Endothelial cell (in vitro differentiated cells): Measurements from ENCODE around the gene C6orf15. TPM values are rescaled to one million over a fixed set of nuclear protein-coding genes. Genes with fewer than 3 reads are reported as not detected.

Experiments used
- DNase-seq: peaks from one replicate; pipeline ENCODE4 v3.0.0; 2021; ENCODE audit warnings: low spot score
- H3K27ac Mint-ChIP-seq: one replicate; pipeline ENCODE4 v1.8.0; 2021; ENCODE audit warnings: mixed read lengths, inconsistent platforms; ENCODE audit not compliant: unreplicated experiment
- H3K27me3 Mint-ChIP-seq: one replicate; pipeline ENCODE4 v1.8.0; 2021; ENCODE audit warnings: mild to moderate bottlenecking, moderate library complexity, mixed read lengths, inconsistent platforms; ENCODE audit not compliant: unreplicated experiment
- H3K36me3 Mint-ChIP-seq: one replicate; pipeline ENCODE4 v1.8.0; 2021; ENCODE audit warnings: mild to moderate bottlenecking, low read depth, mixed read lengths, inconsistent platforms; ENCODE audit not compliant: unreplicated experiment
- H3K4me1 Mint-ChIP-seq: one replicate; pipeline ENCODE4 v1.8.0; 2021; ENCODE audit warnings: mild to moderate bottlenecking, mixed read lengths, inconsistent platforms; ENCODE audit not compliant: unreplicated experiment
- H3K4me3 Mint-ChIP-seq: one replicate; pipeline ENCODE4 v1.8.0; 2021; ENCODE audit warnings: mild to moderate bottlenecking, mixed read lengths, inconsistent platforms; ENCODE audit not compliant: unreplicated experiment
- H3K9me3 Mint-ChIP-seq: one replicate; pipeline ENCODE4 v1.8.0; 2021; ENCODE audit warnings: mixed read lengths, inconsistent platforms; ENCODE audit not compliant: unreplicated experiment
- total RNA-seq: library from RNA; stranded (reverse); fragmentation: NEBNext Ultra II Directional; extraction: Animal tissue kit (Norgen Biotek cat#: 25700); gene quantifications from one replicate; pipeline ENCODE4 v1.2.1, GENCODE V29; 2021; ENCODE audit not compliant: unreplicated experiment
- TF ChIP-seq, protein P1 (sequence below): fragments of 200-600 bp; sonication (generic); IDR thresholded peaks from one replicate; pipeline ENCODE4 v1.5.0; 2021; ENCODE audit warnings: antibody characterized with exemption; ENCODE audit not compliant: unreplicated experiment

C6orf15 gene
- total RNA-seq, 1 donor from 2014 or later: not detected

DNA sequence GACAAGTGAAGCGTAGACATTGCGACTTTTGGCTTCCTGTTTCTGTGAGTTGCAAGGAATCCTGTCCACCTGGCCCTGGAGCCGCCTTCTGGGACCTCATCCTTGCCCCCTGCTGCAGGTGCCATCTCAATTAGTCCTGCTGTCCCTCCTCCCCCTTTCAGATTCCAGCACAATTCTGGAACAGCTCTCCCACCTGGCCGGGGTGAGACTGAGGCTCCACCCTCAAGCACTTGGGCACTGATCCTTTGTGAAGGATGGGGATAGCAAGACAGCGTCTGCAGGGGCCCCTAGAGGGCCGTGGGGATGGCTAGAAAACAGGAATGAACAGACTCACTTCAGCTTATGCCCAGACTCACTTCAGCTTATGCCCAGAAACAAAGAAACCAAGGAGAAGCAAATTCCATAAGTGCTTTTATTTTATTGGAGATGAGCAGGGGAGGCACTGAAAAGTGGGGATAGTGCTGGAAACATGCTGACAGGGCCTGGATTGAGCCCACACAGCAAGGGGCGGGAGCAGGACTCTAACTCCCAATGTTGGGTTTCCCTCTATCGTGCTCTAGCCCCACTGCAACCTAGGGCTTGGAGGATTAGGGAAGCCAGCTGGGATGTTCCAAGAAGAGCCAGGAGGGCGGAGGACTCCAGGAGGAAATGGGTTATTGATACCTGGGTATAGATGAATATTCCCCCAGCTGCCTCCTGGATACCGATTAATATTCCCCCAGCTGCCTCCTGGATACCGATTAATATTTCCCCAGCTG lies 1.4 kb downstream of the C6orf15 start:
- no peak for DNase-seq

DNA sequence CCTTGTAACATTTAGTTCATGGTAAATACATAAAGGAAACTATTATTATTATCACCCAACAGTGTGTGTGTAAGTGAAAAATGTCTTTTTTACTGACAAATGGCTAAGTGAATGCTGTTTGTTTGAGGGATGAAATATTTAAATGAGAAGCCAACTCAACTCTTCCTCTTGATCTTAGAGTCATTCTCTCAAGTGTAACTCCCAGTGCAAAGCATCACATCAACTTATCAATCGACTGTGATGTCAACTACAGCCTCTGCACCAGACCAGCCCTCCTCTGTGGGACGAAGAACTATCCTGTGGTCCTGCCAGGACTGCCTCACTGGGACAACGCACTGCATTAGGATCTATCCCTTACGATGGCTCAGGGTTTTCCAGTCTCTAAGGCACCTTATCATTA lies 5.3 kb downstream of the C6orf15 start:
- DNase-seq: no peak
- Mint-ChIP-seq H3K4me1 (no peaks in the 10 kb centered on the region), H3K36me3 (no peaks in the 10 kb centered on the region), H3K4me3 (no peak overlapping the region), H3K27ac (no peak overlapping the region), H3K9me3 (no peaks in the 10 kb centered on the region), H3K27me3 (peaks cover 8% of the 10 kb centered on the region)
- TF ChIP-seq, protein P1, sequence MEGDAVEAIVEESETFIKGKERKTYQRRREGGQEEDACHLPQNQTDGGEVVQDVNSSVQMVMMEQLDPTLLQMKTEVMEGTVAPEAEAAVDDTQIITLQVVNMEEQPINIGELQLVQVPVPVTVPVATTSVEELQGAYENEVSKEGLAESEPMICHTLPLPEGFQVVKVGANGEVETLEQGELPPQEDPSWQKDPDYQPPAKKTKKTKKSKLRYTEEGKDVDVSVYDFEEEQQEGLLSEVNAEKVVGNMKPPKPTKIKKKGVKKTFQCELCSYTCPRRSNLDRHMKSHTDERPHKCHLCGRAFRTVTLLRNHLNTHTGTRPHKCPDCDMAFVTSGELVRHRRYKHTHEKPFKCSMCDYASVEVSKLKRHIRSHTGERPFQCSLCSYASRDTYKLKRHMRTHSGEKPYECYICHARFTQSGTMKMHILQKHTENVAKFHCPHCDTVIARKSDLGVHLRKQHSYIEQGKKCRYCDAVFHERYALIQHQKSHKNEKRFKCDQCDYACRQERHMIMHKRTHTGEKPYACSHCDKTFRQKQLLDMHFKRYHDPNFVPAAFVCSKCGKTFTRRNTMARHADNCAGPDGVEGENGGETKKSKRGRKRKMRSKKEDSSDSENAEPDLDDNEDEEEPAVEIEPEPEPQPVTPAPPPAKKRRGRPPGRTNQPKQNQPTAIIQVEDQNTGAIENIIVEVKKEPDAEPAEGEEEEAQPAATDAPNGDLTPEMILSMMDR: no peak

More for the DNA sequence above, 1.4 kb downstream of the C6orf15 start:
- Mint-ChIP-seq H3K27me3 (peaks cover 17% of the 10 kb centered on the region), H3K4me3 (no peak overlapping the region), H3K27ac (no peak overlapping the region), H3K9me3 (no peaks in the 10 kb centered on the region), H3K36me3 (no peaks in the 10 kb centered on the region), H3K4me1 (peaks cover 12% of the 10 kb centered on the region)
- TF ChIP-seq, protein P1: no peak

DNA sequence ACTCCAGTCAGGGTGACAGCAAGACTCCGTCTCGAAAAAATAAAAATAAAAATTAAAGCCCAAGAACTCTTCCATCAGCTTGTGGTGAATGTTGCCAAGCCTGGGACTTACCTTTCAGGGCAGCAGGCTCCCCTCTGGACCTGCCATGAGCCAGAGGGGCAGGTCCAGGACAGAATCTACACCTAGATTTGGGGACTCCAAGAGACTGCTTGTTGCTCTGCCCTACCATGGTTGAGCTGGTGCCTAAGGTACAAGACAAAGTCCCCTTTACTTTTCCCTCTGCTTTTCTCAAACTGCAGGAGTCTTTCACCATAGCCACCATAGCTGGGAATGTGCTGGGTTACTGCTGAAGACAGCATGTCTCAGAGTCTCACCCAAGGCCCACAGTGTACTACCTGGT lies 9.2 kb downstream of the C6orf15 start:
- H3K27ac Mint-ChIP-seq: no peak overlapping the region
- H3K36me3 Mint-ChIP-seq: no peaks in the 10 kb centered on the region
- TF ChIP-seq, protein P1: no peak
- no peak overlapping the region for H3K4me3 Mint-ChIP-seq
- no peaks in the 10 kb centered on the region for H3K27me3 Mint-ChIP-seq
- no peak for DNase-seq
- no peaks in the 10 kb centered on the region for H3K9me3 Mint-ChIP-seq
- no peaks in the 10 kb centered on the region for H3K4me1 Mint-ChIP-seq

DNA sequence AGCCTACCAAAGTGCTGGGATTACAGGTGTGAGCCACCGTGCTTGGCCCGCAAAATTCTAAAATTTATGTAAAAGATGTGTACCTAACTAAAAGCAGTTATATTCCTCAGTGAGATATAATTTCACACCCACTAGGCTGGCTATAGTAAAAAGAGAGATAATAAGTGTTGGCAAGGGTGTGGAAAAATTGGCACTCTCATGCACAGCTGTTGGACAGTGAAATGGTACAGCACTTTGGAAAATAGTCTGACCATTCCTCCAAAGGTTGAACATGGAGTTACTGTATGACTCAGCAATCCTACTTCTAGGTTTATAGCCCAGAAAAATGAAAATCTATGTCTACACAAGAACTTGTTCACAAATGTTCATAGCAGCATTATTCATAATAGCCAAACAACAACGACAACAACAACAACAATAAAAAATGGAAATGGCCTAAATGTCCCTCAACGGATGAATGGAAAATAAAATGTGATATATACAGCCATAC lies 13.9 kb downstream of the C6orf15 start:
- peaks cover 21% of the 10 kb centered on the region for H3K4me1 Mint-ChIP-seq
- no peaks in the 10 kb centered on the region for H3K27me3 Mint-ChIP-seq
- TF ChIP-seq, protein P1: no peak
- no peaks in the 10 kb centered on the region for H3K9me3 Mint-ChIP-seq
- H3K4me3 Mint-ChIP-seq: no peak overlapping the region
- H3K27ac Mint-ChIP-seq: no peak overlapping the region
- H3K36me3 Mint-ChIP-seq: no peaks in the 10 kb centered on the region
- DNase-seq: no peak

DNA sequence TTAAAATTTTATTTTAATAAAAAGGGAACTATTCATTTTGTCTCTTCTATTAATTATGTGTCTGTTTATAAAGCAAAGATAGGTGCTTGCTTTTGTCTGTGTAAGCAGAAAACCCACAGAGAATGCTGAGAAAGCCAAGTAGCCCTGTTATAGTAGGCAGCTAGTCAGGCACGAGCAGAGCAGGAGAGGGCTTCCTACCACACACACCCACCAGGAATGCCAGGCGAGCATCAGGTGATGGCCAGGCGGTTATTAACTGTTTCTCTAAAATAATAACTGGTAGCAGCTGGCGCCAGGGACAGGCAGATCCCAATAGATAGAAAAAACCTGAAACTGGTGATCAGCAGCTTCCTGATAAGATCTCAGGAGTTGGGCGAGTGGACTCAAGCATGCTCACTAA lies 15.7 kb downstream of the C6orf15 start:
- Mint-ChIP-seq H3K27me3 (no peaks in the 10 kb centered on the region), H3K27ac (no peak overlapping the region), H3K4me3 (no peak overlapping the region), H3K9me3 (no peaks in the 10 kb centered on the region), H3K4me1 (peaks cover 24% of the 10 kb centered on the region), H3K36me3 (no peaks in the 10 kb centered on the region)
- no peak for DNase-seq
- TF ChIP-seq, protein P1: no peak
